ENCODE measurements around the gene JMJD7.

JMJD7 gene

DNA sequence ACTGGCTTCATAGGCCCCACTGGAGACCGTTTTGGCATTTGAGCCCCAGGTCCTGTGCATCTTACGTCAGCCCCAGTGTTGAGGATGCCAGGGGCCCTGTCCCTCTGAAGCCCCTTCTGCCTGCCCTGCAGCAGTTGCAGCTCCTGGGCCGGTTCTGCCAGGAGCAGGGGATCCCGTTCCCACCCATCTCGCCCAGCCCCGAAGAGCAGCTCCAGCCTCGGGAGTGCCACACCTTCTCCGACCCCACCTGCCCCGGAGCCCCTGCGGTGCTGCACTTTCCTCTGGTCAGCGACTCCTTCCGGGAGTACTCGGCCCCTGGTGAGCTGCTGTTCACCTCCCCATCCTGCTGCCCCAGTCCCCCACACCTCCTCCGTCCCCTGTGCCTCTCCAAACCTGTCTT is 19.3 kb downstream of the JMJD7 start:
- no peak for DNase-seq (ENCODE audit: low spot score)

DNA sequence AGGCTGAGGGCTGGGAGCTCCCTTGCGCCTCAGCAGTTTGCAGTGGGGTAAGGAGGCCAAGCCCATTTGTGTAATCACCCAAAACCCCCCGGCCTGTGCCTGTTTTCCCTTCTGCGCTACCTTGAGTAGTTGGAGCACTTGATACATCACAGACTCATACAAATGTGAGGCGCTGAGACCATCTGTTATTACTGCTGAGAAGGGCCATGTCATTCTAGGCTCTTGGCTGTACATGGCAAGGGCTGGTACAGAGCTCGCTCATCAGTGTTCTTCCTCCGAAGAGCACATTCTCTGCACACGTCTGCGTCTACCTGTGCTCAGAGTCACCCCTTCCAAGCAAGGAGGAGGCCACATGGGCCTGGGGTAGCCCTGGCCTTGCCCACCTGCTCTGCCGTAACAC is 20.1 kb downstream of the JMJD7 start:
- no peak for DNase-seq (ENCODE audit: low spot score)

DNA sequence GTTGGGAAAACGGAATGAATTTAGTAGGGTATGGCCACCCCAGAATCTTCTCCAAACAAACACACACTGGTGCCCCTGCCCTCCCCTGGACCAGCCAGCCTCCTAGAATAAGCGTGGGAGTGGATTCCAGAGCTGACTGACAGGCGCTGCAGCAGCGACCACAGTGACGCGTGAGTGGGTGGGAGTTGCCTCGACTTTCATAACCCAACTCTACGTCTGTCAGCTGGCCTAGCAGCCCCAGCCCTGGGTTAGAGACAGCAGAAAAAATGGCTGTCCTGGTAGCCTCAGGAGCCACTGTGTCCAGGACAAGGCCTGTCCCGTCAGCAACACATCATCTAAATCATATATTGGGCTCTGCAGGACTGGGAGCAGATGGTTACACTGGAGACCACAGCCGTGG is 20.7 kb downstream of the JMJD7 start:
- DNase-seq (ENCODE audit: low spot score) = no peak

DNA sequence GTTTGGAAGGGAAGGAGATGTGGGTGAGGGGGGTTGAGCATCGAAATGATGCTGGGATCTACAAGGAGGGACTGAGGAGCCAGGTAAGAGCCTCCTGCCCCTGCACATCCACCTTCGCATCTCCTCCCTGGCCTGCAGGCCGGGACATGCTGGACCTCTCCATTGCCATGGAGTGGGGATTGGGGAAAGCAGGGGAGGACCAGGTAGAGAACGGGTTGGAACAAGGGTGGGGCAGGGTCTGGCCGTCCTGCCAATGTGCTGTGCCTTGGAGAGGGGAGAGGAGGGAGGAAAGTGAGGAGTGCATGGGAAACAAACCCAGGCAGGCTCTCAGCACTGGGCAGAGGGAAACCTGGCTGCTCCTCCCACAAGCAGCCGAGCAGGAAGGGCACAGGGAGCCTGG is 21.3 kb downstream of the JMJD7 start:
- DNase-seq (ENCODE audit: low spot score) = no peak

GRCh38 chr15:41849861-41850260 is 22.0 kb downstream of the JMJD7 start:
- no peak for DNase-seq (ENCODE audit: low spot score)

GRCh38 chr15:41850482-41851166 is 22.7 kb downstream of the JMJD7 start:
- DNase-seq (ENCODE audit: low spot score) = no peak

- DNase-seq (ENCODE audit: low spot score) = no peak
Measured at GRCh38 chr15:41851167-41851523, 23.3 kb downstream of the JMJD7 start.

DNA sequence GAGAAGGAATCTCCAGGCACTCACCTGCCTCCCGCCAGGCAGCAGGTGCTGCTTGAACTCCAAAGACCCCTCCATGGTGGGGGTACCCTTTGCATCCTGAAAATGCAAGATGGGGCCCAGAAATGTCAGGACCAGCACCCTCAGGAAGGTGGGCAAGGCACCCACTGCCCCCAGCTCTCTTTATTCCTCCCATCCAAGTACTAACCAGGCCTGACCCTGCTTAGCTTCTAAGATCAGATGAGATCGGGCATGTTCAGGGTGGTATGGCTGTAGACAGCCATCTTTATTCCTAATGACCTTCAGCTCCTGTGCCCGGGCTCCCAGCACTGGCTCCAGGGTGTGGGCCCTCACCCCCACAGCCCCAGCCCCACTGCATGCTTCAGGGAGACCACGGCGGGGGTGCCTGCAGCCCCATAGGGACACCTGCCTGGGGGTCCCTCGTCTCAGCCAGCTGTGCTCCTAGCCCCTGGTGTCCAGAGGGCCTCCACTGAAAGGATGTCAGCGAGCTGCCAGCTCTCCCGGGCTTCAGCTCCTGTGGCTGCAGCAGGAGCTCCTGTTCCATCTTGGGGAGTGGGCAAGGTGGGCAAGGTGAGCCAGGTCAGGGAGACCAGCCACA is 24.0 kb downstream of the JMJD7 start:
- no peak for DNase-seq (ENCODE audit: low spot score)

DNA sequence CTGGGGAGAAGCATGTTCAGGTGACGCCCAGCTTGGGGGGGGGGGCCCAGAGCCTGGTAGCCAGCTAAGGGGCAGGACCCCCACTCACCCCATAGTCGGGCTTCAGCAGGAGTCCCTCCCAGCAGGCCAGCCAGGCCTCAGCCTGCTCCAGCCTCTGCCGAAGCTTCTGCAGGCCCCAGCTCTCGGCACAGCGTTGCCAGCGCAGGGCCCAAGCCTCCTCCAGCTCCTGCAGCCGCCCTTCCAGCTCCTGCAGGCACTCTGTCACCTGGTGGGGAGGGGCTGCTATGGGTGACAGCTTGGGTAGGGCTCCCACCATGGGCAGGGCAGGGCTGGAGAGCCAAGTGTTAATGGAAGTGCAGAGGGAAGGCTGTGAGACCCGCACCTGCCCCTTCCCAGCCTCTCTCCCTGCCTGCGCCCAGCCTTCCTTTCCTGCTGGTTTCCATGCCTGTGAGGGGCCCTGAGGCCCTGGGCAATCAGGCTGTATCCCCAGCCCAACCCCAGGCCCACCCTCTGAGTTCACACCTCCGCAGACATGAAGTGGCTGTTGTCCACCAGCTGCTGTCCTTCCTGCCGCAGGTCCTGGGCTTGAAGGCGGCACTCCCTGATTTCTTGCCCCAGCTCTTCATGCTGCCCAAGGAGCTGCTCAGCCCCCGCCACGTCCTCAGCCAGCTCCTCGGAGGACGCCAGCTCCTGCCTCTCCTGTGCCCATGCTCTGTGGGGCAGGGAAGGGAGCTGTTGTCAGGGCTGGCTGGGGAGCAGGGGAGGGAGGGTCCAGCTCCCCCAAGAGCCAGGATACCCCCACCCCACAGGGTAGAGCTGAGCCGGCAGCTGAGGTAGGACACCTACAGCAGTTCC is 25.1 kb downstream of the JMJD7 start:
- DNase-seq (ENCODE audit: low spot score) = no peak

GRCh38 chr15:41853831-41854230 is 25.9 kb downstream of the JMJD7 start:
- no peak for DNase-seq (ENCODE audit: low spot score)

- DNase-seq (ENCODE audit: low spot score) = no peak
Measured at GRCh38 chr15:41854443-41854842, 26.6 kb downstream of the JMJD7 start.

DNA sequence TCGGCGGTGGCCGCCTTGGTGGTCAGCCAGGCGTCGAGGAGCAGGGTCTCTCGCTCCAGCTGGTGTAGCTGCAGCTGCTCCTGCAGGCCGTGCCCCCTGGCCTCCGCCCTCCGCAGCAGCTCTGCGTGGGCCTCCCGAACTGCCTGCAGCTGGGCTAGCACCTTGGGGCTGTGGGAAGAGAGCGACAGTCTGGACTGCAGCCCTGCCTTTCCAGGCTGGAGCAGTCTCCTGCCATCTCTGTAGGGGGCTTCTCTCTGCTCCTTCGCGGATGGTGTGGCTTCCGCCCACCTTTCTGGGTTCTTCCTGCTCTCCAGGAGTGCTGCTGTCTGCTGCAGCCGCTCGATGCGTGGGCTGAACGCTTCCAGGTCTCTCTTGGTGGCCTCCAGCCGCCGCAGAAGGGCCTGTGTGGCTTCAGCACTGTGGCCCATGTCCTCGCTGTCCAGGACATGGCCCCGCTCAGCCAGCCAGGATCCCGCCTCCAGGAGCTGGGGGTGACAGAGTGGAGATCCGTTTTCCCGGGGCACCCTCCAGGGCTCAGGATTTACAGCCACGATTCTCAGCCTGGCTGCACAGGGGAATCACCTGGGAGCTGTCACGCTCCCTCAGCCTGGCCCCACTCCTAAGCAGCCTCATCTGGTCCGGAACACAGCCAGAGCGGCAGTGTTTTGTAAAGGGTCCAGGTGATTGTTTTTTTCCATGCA is 27.5 kb downstream of the JMJD7 start:
- DNase-seq (ENCODE audit: low spot score) = no peak

- DNase-seq (ENCODE audit: low spot score) = no peak
Measured at GRCh38 chr15:41856262-41856661, 28.4 kb downstream of the JMJD7 start.

DNA sequence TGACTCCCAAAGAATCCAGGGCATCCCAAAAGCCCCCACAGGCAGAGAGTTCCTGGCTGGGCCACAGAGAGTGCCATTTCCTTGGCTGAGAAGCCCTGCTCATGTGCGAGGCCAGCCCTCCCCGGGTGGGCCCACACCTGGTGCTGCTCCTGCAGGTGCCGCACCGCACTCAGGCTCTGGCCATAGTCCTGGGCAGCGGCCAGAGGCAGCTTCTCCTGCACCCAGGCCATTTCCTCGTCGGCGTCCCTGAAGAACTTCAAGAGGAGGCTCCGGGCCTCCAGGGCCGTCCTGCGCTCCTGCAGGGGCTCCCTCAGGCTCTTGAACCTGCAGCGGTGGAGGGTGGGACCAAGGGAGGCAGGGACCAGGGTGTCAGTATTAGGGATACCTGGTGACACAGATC is 28.8 kb downstream of the JMJD7 start:
- DNase-seq (ENCODE audit: low spot score) = no peak

- DNase-seq (ENCODE audit: low spot score) = no peak
Measured at GRCh38 chr15:41857316-41857715, 29.4 kb downstream of the JMJD7 start.

GRCh38 chr15:41858756-41859155 is 30.9 kb downstream of the JMJD7 start:
- no peak for DNase-seq (ENCODE audit: low spot score)

GRCh38 chr15:41860049-41860828 is 32.3 kb downstream of the JMJD7 start:
- DNase-seq (ENCODE audit: low spot score) = no peak

DNA sequence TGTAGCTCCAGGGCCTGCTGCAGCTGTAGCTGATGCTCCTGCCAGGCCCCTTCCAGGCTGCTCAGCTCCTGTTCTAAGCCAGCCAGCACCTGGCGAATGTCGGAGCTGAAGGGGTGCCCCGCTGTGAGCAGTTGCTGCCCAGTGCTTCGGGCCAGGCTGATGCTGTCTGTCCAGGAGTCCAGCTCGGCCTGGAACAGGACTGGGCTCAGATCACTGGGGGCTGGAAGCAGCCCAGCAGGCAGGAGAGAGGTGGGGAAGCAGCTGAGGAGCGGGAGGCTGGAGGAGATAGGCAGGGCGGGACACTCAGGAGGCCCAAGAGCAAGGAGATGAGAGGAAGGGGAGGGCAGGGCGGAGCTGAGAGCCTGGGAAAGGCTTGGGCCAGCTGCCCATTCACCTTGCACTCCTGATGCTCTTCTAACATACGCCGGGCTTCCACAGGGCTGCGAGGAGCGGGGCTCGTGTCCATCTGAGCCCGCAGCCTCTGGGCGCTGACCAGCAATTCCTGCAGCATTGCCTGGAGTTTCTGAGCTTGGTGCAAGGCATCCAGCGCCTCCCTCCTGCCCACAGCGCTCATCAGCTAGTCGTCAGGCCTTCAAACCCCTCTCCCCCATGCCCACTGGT is 34.0 kb downstream of the JMJD7 start:
- DNase-seq (ENCODE audit: low spot score) = no peak

DNA sequence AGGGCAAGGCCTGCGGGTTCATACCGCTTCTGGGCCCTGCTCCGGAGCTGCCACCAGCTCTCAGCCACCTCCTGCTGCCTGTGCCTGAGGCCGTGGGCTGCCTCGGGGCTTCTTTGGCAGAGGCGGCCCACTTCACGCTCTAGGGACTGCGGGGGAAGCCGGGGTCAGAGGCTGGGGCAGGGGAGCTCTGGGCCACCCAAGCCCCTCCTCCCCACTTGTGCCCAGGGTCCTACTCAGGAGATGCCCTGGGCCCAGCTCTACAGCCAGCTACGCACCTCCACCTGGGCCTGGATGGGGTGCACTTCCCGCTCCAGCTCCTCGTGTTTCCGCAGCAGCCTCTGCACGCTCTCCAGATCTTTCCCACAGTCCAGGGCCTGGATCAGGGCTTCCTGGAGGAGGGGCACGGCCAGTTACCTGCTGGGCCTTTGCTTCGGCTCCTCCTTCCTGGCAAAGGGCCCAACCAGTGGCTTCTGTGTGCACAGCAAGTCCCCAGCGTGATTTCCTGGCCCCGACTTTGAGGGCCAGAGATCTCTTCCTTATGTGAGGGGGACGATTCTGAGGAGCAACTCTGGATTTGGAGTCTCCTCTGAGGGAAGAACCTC is 34.7 kb downstream of the JMJD7 start:
- no peak for DNase-seq (ENCODE audit: low spot score)

DNA sequence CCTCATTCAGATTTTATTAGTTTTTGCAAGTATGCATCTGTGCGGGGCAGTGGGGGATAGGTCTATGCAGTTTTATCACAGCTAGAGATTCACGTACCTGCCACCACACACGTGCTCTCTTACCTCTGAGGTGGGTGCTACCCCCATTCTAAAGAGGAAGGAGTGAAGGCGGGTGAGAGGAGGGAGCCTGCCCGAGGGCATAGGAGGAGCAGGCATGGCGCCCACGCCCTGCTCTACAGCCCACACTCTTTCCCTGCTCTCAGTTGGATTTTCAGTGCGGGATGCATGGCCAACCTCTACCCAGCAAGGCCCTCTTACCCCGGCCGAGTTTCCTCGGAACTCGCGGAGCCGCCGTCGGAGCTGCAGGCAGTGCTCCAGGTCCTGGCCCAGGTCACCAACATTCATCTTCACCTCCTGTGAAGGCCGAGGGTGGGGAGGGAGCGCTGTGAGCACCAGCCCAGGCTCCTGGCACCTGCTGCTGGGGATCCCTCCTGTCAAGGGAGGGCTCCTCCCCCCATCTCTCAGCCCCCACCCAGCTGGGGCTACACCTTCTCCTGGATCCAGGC is 37.7 kb downstream of the JMJD7 start:
- DNase-seq (ENCODE audit: low spot score) = no peak

DNA sequence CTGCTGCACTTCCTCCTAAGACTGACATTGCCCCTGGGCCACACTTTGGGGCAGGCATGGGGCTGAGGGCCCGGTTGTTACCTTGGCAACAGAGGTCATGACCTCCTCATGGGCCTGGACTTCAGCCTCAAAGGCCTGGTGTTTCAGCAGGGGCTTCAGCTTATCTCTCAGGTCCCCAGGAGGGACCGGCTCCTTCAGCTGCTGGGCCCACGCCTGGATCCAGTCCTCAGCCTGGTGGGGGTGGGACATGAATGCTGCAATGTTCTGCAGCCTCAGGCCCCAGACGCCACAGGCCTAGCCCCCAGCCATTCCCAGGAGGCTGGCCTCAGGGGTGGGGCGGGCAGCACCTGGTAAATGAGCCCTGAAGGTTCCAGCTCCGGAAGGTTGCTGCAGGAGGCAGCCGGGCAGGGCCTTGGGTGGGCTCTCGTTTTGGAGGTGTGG is 38.4 kb downstream of the JMJD7 start:
- no peak for DNase-seq (ENCODE audit: low spot score)
